Kidney tubule cell (primary cell): ENCODE data around the gene MRGPRD.

ENCODE experiments used
- DNase-seq: peaks from one replicate; pipeline ENCODE4 v3.0.0-alpha.2; 2018; ENCODE audit warnings: low spot score

Gene MRGPRD

GRCh38 chr11:68946416-68947090 is 34.2 kb downstream of the MRGPRD start:
- DNase-seq: peak; percentile 76

- no peak for DNase-seq
Observed at GRCh38 chr11:68942751-68943271, 38.0 kb downstream of the MRGPRD start.

- no peak for DNase-seq
Observed at GRCh38 chr11:68942095-68942620, 38.6 kb downstream of the MRGPRD start.

- DNase-seq: no peak
Observed at GRCh38 chr11:68941324-68942094, 39.3 kb downstream of the MRGPRD start.

- DNase-seq: no peak
Observed at GRCh38 chr11:68940651-68941323, 40.0 kb downstream of the MRGPRD start.

- no peak for DNase-seq
Observed at GRCh38 chr11:68939583-68940555, 40.9 kb downstream of the MRGPRD start.

GRCh38 chr11:68938816-68939582 is 41.8 kb downstream of the MRGPRD start:
- DNase-seq: no peak

- no peak for DNase-seq
Observed at GRCh38 chr11:68938088-68938487, 42.7 kb downstream of the MRGPRD start.

GRCh38 chr11:68936676-68937620 is 43.8 kb downstream of the MRGPRD start:
- DNase-seq: no peak

- DNase-seq: no peak
Observed at GRCh38 chr11:68936358-68936636, 44.5 kb downstream of the MRGPRD start.

GRCh38 chr11:68935516-68936357 is 45.0 kb downstream of the MRGPRD start:
- no peak for DNase-seq

GRCh38 chr11:68935066-68935465 is 45.7 kb downstream of the MRGPRD start:
- no peak for DNase-seq

- no peak for DNase-seq
Observed at GRCh38 chr11:68934666-68935065, 46.1 kb downstream of the MRGPRD start.

GRCh38 chr11:68934321-68934645 is 46.5 kb downstream of the MRGPRD start:
- no peak for DNase-seq

- DNase-seq: no peak
Observed at GRCh38 chr11:68933605-68934320, 47.0 kb downstream of the MRGPRD start.

GRCh38 chr11:68932933-68933577 is 47.7 kb downstream of the MRGPRD start:
- no peak for DNase-seq

GRCh38 chr11:68932358-68932757 is 48.4 kb downstream of the MRGPRD start:
- no peak for DNase-seq

- no peak for DNase-seq
Observed at GRCh38 chr11:68931911-68932310, 48.9 kb downstream of the MRGPRD start.
